Keratinocyte (primary cell): Measurements from ENCODE around the gene SLC7A11. TPM values are rescaled to one million over a fixed set of nuclear protein-coding genes. Genes with fewer than 3 reads are reported as not detected.
"Not testable (repeated sequence)": the region's sequence is repeated elsewhere in the genome, so short reads cannot be mapped to it uniquely, and the experiment has no call there.

ENCODE experiments used
- DNase-seq: peaks from one replicate; pipeline ENCODE4 v3.0.0-alpha.2; 2011; ENCODE audit warnings: low read depth, missing footprints, low spot score
- FAIRE-seq: peaks from 2 replicates; lab custom pipeline; 2011; peaks lifted over from hg19 to GRCh38; lab: Jason Lieb, UNC
- H2AFZ ChIP-seq: 2 replicates; pipeline ENCODE4 v1.6.0; 2012; ENCODE audit warnings: low read length, control low read depth, inconsistent platforms; ENCODE audit not compliant: control insufficient read depth
- H3K27ac ChIP-seq: 2 replicates; pipeline ENCODE4 v1.5.1; 2011; ENCODE audit warnings: low read length; ENCODE audit not compliant: control insufficient read depth, insufficient read depth
- H3K27me3 ChIP-seq: 3 replicates; pipeline ENCODE4 v1.6.0; 2011; ENCODE audit warnings: low read length; ENCODE audit not compliant: control insufficient read depth, insufficient read depth; ENCODE audit errors: extremely low read depth
- H3K36me3 ChIP-seq, 2 experiments: 2 replicates in 1 of 2; 3 replicates in 1 of 2; pipeline ENCODE4 v1.5.1; 2011; ENCODE audit warnings: low read length in 2 of 2, mild to moderate bottlenecking in 1 of 2; ENCODE audit not compliant: control insufficient read depth in 2 of 2, insufficient read depth in 2 of 2; ENCODE audit errors: extremely low read depth in 1 of 2
- H3K4me1 ChIP-seq: 3 replicates; pipeline ENCODE4 v1.5.1; 2011; ENCODE audit warnings: low read length; ENCODE audit not compliant: control insufficient read depth, insufficient read depth; ENCODE audit errors: extremely low read depth
- H3K4me2 ChIP-seq: 3 replicates; pipeline ENCODE4 v1.6.0; 2011; ENCODE audit warnings: low read depth, low read length; ENCODE audit not compliant: control insufficient read depth, insufficient read depth; ENCODE audit errors: extremely low read depth
- H3K4me3 ChIP-seq, 3 experiments: fragments of 200-600 bp in 1 of 3; sonication (generic) in 1 of 3; 2 replicates in 2 of 3; 3 replicates in 1 of 3; pipeline ENCODE4 v1.5.1; 2011 to 2016; ENCODE audit warnings: low read length in 3 of 3, mild to moderate bottlenecking in 3 of 3, control low read depth in 2 of 3, inconsistent platforms in 1 of 3, low read depth in 1 of 3, mixed read lengths in 1 of 3, mixed run types in 1 of 3, moderate library complexity in 1 of 3; ENCODE audit not compliant: control insufficient read depth in 2 of 3, insufficient read depth in 2 of 3; ENCODE audit errors: extremely low read depth in 1 of 3
- H3K79me2 ChIP-seq: 2 replicates; pipeline ENCODE4 v1.6.0; 2012; ENCODE audit warnings: low read length; ENCODE audit not compliant: control insufficient read depth, insufficient read depth
- H3K9ac ChIP-seq: 3 replicates; pipeline ENCODE4 v1.6.0; 2011; ENCODE audit warnings: low read length; ENCODE audit not compliant: control insufficient read depth, insufficient read depth; ENCODE audit errors: extremely low read depth
- H3K9me1 ChIP-seq: 3 replicates; pipeline ENCODE4 v1.6.0; 2011; ENCODE audit warnings: low read length; ENCODE audit not compliant: control insufficient read depth, insufficient read depth; ENCODE audit errors: extremely low read depth
- H3K9me3 ChIP-seq: 2 replicates; pipeline ENCODE4 v1.5.1; 2012; ENCODE audit warnings: low read depth, low read length; ENCODE audit not compliant: control insufficient read depth
- H4K20me1 ChIP-seq: 3 replicates; pipeline ENCODE4 v1.6.0; 2011; ENCODE audit warnings: low read length; ENCODE audit not compliant: control insufficient read depth, insufficient read depth; ENCODE audit errors: extremely low read depth
- EZH2 ChIP-seq: IDR thresholded peaks from one replicate; pipeline ENCODE4 v1.6.1; 2012; ENCODE audit warnings: inconsistent platforms, mild to moderate bottlenecking, low read length, moderate library complexity
- dilution Hi-C: fragments of 300-500 bp; cut with MboI; formaldehyde crosslinking; loops from one replicate; pipeline ENCODE4 v1.7.0; 2020; ENCODE audit warnings: low sequenced_read_pairs; ENCODE audit not compliant: extremely low pct_ligation_motif_present
- polyA plus RNA-seq, 5 experiments: library from polyadenylated mRNA; depleted of rRNA in 3 of 5; stranded (reverse) in 3 of 5; stranded (forward) in 1 of 5; unstranded in 1 of 5; fragments of >200 nt; gene quantifications; 1 replicate in 1 of 5; 2 replicates in 3 of 5; 3 replicates in 1 of 5; pipeline versions ENCODE4 v1.2.1 to v1.2.3, GENCODE V29; 2011 to 2012; ENCODE audit warnings: missing spikeins in 2 of 5, low read depth in 1 of 5, low replicate concordance in 1 of 5
- TF ChIP-seq, protein P1 (sequence below), 3 experiments: IDR thresholded peaks in 1 of 3; conservative IDR thresholded peaks in 1 of 3; optimal IDR thresholded peaks in 1 of 3; 2 replicates in 2 of 3; 3 replicates in 1 of 3; pipeline versions ENCODE3 to v1.5.1; 2011; ENCODE audit warnings: low read length in 3 of 3, mild to moderate bottlenecking in 3 of 3, moderate library complexity in 2 of 3, control low read depth in 1 of 3, inconsistent platforms in 1 of 3; ENCODE audit not compliant: insufficient read depth in 2 of 3; ENCODE audit errors: extremely low read depth in 1 of 3

The SLC7A11 gene
- polyA plus RNA-seq, 1 donor (not counting 4 experiments of a cell fraction or from before 2014, with no cell fraction given) = 8.4 TPM

DNA sequence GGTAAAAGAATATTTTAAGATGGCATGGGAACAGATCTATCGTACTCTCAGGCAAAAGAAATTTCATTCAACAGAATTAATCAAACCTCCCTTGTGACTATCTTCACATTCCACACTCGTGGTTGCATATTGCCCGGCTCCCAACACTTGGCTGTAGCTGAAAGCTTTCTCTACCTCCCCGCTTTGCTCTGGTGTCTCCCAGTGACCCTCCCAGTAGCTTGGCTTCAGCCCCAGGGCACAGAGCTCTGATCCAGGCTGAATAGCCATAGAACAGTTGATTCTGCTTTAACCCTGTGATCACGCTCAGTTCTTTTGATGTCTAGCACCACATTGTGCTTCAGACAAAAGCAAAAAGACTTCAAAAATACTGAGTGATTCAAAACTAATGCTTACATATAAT, 24.6 kb downstream of the SLC7A11 start:
- no peaks in the 10 kb centered on the region for H3K79me2 ChIP-seq
- FAIRE-seq = peak; percentile 17
- H3K4me1 ChIP-seq = no peaks in the 10 kb centered on the region
- no peak for TF ChIP-seq EZH2
- TF ChIP-seq, protein P1, sequence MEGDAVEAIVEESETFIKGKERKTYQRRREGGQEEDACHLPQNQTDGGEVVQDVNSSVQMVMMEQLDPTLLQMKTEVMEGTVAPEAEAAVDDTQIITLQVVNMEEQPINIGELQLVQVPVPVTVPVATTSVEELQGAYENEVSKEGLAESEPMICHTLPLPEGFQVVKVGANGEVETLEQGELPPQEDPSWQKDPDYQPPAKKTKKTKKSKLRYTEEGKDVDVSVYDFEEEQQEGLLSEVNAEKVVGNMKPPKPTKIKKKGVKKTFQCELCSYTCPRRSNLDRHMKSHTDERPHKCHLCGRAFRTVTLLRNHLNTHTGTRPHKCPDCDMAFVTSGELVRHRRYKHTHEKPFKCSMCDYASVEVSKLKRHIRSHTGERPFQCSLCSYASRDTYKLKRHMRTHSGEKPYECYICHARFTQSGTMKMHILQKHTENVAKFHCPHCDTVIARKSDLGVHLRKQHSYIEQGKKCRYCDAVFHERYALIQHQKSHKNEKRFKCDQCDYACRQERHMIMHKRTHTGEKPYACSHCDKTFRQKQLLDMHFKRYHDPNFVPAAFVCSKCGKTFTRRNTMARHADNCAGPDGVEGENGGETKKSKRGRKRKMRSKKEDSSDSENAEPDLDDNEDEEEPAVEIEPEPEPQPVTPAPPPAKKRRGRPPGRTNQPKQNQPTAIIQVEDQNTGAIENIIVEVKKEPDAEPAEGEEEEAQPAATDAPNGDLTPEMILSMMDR (optimal IDR thresholded peaks at IDR 0.05 in 1 of 3, IDR thresholded peaks at IDR 0.05 in 1 of 3, conservative IDR thresholded peaks at IDR 0.05 in 1 of 3; ENCODE audit: extremely low read depth in 1 of 3, insufficient read depth in 2 of 3, low read length in 3 of 3) = no peak
- H4K20me1 ChIP-seq = no peaks in the 10 kb centered on the region
- DNase-seq = no peak
- peaks cover 3 to 19% of the 10 kb centered on the region in 2 experiments for H3K36me3 ChIP-seq
- dilution Hi-C loops = no loop called here
- H3K4me2 ChIP-seq = no peak overlapping the region
- H3K9me3 ChIP-seq = no peaks in the 10 kb centered on the region
- no peak overlapping the region for H2AFZ ChIP-seq
- H3K27me3 ChIP-seq = no peaks in the 10 kb centered on the region
- no peak overlapping the region for H3K9ac ChIP-seq
- H3K9me1 ChIP-seq = no peaks in the 10 kb centered on the region
- H3K27ac ChIP-seq = no peak overlapping the region
- H3K4me3 ChIP-seq = no peak overlapping the region

DNA sequence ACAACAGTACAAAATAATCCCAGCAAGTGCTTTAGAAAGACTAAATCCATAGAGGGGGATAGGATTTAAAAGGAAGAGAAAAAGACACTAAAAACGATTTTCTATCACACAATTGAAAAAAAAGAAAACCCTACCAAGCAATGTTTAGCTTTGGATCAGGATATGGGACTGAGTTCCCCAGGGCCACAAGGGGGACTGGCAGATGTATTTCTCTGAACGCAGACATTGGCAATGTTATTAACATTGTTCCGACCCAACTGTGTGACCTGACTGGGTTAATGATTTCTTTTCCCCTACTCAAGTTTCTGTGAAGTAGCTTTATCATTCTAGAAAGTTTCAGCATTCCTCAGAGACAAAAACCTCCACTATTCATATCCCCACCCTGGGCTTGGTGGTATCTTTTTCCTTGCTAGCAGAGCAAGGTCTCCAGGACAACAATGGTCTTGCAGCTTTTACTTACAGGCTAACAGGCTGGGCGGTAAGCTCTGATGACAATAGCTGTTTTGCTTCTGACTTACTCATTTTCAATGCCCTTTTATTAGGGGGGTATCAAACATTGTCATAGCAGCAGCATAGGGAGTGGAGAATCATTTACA, 25.8 kb downstream of the SLC7A11 start:
- no peak for FAIRE-seq
- Histone ChIP-seq H3K9ac (no peak overlapping the region), H3K4me3 (no peak overlapping the region), H3K36me3 (peaks cover 3 to 19% of the 10 kb centered on the region in 2 experiments), H4K20me1 (no peaks in the 10 kb centered on the region), H2AFZ (no peak overlapping the region), H3K27ac (no peak overlapping the region), H3K9me1 (no peaks in the 10 kb centered on the region), H3K4me1 (no peaks in the 10 kb centered on the region), H3K4me2 (no peak overlapping the region), H3K9me3 (no peaks in the 10 kb centered on the region), H3K79me2 (no peaks in the 10 kb centered on the region), H3K27me3 (no peaks in the 10 kb centered on the region)
- dilution Hi-C loops = no loop called here
- TF ChIP-seq EZH2 = no peak
- TF ChIP-seq, protein P1 (optimal IDR thresholded peaks at IDR 0.05 in 1 of 3, IDR thresholded peaks at IDR 0.05 in 1 of 3, conservative IDR thresholded peaks at IDR 0.05 in 1 of 3; ENCODE audit: extremely low read depth in 1 of 3, insufficient read depth in 2 of 3, low read length in 3 of 3) = no peak
- no peak for DNase-seq

DNA sequence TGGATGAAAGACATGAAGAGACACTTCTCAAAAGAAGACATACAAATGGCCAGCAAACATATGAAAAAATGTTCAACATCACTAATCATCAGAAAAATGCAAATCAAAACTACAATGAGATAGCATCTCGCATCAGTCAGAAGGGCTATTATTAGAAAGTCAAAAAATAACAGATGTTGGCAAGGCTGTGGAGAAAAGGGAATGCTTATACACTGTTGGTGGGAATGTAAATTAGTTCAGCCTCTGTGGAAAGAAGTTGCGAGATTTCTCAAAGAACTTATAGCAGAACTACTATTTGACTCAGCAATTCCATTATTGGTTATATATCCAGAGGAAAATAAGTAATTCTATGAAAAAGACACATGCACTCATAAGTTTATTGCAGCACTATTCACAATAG, 31.6 kb downstream of the SLC7A11 start:
- H3K79me2 ChIP-seq, H3K36me3 ChIP-seq, H3K4me3 ChIP-seq, dilution Hi-C loops, H2AFZ ChIP-seq, FAIRE-seq, DNase-seq, H3K9ac ChIP-seq, H3K9me1 ChIP-seq, H3K27ac ChIP-seq, H3K4me2 ChIP-seq, H3K27me3 ChIP-seq, H4K20me1 ChIP-seq, H3K9me3 ChIP-seq: not testable (repeated sequence)
- H3K4me1 ChIP-seq = peaks cover 11% of the 10 kb centered on the region
